Suprapubic skin (tissue), 4 donors: ENCODE results near the gene ATXN2. TPM values are rescaled to one million over a fixed set of nuclear protein-coding genes. Genes with fewer than 3 reads are reported as not detected.

Source experiments
- DNase-seq, 2 donors: peaks; one replicate each; pipeline ENCODE4 v3.0.0-alpha.2; 2019; ENCODE audit warnings: low spot score in 2 of 2
- H3K27ac ChIP-seq: fragments of 200-600 bp; sonication (generic); one replicate; pipeline ENCODE4 v1.5.1; 2019
- H3K27me3 ChIP-seq: fragments of 200-600 bp; sonication (generic); one replicate; pipeline ENCODE4 v1.5.1; 2019
- H3K36me3 ChIP-seq: fragments of 200-600 bp; sonication (generic); one replicate; pipeline ENCODE4 v1.5.1; 2019
- H3K4me1 ChIP-seq: fragments of 200-600 bp; sonication (generic); one replicate; pipeline ENCODE4 v1.5.1; 2019
- H3K4me3 ChIP-seq: fragments of 200-600 bp; sonication (generic); one replicate; pipeline ENCODE4 v1.5.1; 2019; ENCODE audit warnings: mild to moderate bottlenecking
- H3K9me3 ChIP-seq: fragments of 200-600 bp; sonication (generic); one replicate; pipeline ENCODE4 v1.5.1; 2019
- EP300 ChIP-seq: sonication (generic); formaldehyde crosslinking; IDR thresholded peaks from one replicate; pipeline ENCODE4 v1.6.1; 2017; ENCODE audit warnings: antibody characterized with exemption
- POLR2A ChIP-seq, 2 donors: fragments of 450-650 bp; IDR thresholded peaks; one replicate each; pipeline ENCODE4 v1.6.1; 2017; ENCODE audit warnings: antibody characterized with exemption in 2 of 2, mild to moderate bottlenecking in 2 of 2, moderate library complexity in 2 of 2
- POLR2AphosphoS5 ChIP-seq, 3 donors: sonication (generic); formaldehyde crosslinking; IDR thresholded peaks; one replicate each; pipeline ENCODE4 v1.6.1; 2017; ENCODE audit warnings: antibody characterized with exemption in 3 of 3
- WGBS: methylation state at CpG from one replicate; pipeline ENCODE4 v1.1.5; 2018; 5-methylcytosine and 5-hydroxymethylcytosine counted together
- total RNA-seq, 4 donors: library from RNA; depleted of rRNA; stranded (reverse); fragments of >200 nt; gene quantifications; one replicate each; pipeline ENCODE4 v1.1.0, GENCODE V29; 2016
- TF ChIP-seq, protein P1 (sequence below), 2 donors: fragments of 200-600 bp in 1 of 2; fragments of 450-650 bp in 1 of 2; sonication (generic) in 1 of 2; IDR thresholded peaks; one replicate each; pipeline ENCODE4 v1.5.1; 2016 to 2019; ENCODE audit warnings: antibody characterized with exemption in 2 of 2, mild to moderate bottlenecking in 1 of 2, moderate library complexity in 1 of 2

The ATXN2 gene
- total RNA-seq, 4 donors from 2014 or later, result 23.3 to 62.8 (median 35.8) TPM

DNA sequence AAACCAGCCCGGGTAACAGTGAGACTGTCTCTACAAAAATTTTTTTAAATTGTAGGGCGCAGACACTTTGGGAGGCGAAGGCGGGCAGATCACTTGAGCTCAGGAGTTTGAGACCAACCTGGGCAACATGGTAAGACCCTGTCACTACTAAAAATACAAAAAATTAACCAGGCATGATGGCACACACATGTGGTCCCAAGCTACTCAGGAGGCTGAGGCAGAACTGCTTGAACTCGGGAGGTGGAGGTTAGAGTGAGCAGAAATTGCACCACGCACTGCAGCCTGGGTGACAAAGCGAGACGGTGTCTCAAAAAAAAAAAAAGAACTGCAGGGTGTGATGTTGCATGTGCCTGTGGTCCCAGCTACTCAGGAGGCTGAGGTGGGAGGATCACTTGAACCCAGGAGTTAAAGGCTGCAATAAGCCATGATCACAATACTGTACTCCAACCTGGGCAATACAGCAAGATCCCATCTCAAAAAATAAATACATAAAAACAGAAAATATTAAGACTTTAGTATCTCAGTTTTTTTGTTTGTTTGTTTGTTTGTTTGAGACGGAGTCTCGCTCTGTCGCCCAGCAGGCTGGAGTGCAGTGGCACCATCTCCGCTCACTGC is 16.9 kb downstream of the ATXN2 start:
- H3K36me3 ChIP-seq, result no peaks in the 10 kb centered on the region
- no peaks in the 10 kb centered on the region for H3K9me3 ChIP-seq
- no peak for TF ChIP-seq EP300
- no peak for TF ChIP-seq POLR2AphosphoS5 (IDR thresholded peaks at IDR 0.05)
- TF ChIP-seq POLR2A (IDR thresholded peaks at IDR 0.05), result no peak
- TF ChIP-seq, protein P1, sequence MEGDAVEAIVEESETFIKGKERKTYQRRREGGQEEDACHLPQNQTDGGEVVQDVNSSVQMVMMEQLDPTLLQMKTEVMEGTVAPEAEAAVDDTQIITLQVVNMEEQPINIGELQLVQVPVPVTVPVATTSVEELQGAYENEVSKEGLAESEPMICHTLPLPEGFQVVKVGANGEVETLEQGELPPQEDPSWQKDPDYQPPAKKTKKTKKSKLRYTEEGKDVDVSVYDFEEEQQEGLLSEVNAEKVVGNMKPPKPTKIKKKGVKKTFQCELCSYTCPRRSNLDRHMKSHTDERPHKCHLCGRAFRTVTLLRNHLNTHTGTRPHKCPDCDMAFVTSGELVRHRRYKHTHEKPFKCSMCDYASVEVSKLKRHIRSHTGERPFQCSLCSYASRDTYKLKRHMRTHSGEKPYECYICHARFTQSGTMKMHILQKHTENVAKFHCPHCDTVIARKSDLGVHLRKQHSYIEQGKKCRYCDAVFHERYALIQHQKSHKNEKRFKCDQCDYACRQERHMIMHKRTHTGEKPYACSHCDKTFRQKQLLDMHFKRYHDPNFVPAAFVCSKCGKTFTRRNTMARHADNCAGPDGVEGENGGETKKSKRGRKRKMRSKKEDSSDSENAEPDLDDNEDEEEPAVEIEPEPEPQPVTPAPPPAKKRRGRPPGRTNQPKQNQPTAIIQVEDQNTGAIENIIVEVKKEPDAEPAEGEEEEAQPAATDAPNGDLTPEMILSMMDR (IDR thresholded peaks at IDR 0.05), result no peak
- 94% methylated on average over 12 of the region's 12 CpGs for WGBS
- H3K4me3 ChIP-seq, result no peak overlapping the region
- peaks cover 7% of the 10 kb centered on the region for H3K4me1 ChIP-seq
- H3K27ac ChIP-seq, result no peak overlapping the region
- no peaks in the 10 kb centered on the region for H3K27me3 ChIP-seq
- no peak for DNase-seq

DNA sequence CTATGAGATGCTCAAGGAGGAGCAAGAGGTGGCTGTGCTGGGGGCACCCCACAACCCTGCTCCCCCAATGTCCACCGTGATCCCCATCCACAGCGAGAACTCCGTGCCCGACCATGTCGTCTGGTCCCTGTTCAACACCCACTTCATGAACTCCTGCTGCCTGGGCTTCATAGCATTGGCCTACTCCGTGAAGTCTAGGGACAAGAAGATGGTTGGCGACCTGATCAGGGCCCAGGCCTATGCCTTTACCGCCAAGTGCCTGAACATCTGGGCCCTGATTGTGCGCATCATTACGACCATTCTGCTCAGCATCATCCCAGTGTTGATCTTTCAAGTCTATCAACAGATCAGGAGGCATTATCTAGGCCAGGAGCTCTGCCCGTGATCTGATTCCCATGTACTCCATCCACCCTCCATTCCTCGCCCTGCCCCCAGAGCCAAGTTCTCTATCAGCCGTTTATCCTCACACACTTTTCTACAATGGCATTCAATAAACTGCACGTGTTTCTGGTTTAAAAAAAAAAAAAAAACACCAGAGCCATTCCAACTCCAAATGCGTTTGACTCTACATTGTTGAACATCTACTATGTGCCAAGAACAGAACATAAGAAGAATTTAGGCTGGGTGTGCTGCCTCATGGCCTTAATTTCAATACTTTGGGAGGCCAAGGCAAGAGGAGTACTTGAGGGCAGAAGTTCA is 17.5 kb downstream of the ATXN2 start:
- Histone ChIP-seq H3K9me3 (no peaks in the 10 kb centered on the region), H3K4me3 (no peak overlapping the region), H3K4me1 (peaks cover 4% of the 10 kb centered on the region), H3K36me3 (no peaks in the 10 kb centered on the region), H3K27me3 (no peaks in the 10 kb centered on the region), H3K27ac (no peak overlapping the region)
- no peak for DNase-seq
- TF ChIP-seq POLR2A (IDR thresholded peaks at IDR 0.05) (no peak), EP300 (no peak), POLR2AphosphoS5 (IDR thresholded peaks at IDR 0.05) (no peak)
- TF ChIP-seq, protein P1 (IDR thresholded peaks at IDR 0.05), result no peak
- WGBS, result 82% methylated on average over 15 of the region's 15 CpGs

DNA sequence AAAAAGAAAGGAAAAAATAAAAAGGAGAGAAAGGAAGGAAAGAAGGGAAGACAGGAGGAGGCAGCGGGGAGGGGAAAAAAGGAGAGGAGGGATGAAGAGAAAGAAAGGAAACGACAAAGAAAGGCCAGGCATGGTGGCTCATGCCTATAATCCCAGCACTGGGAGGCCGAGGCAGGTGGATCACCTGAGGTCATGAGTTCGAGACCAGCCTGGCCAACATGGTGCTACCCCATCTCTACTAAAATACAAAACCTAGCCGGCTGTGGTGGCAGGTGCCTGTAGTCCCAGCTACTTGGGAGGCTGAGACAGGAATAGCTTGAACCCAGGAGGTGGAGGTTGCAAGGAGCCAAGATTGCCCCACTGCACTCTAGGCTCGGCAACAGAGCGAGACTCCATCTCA is 18.4 kb downstream of the ATXN2 start:
- no peak for DNase-seq
- TF ChIP-seq POLR2AphosphoS5 (IDR thresholded peaks at IDR 0.05) (no peak), EP300 (no peak), POLR2A (IDR thresholded peaks at IDR 0.05) (no peak)
- TF ChIP-seq, protein P1 (IDR thresholded peaks at IDR 0.05), result no peak
- no peaks in the 10 kb centered on the region for H3K9me3 ChIP-seq
- 89% methylated on average over 7 of the region's 7 CpGs for WGBS
- no peak overlapping the region for H3K27ac ChIP-seq
- H3K36me3 ChIP-seq, result no peaks in the 10 kb centered on the region
- no peak overlapping the region for H3K4me3 ChIP-seq
- peaks cover 4% of the 10 kb centered on the region for H3K4me1 ChIP-seq
- H3K27me3 ChIP-seq, result no peaks in the 10 kb centered on the region

DNA sequence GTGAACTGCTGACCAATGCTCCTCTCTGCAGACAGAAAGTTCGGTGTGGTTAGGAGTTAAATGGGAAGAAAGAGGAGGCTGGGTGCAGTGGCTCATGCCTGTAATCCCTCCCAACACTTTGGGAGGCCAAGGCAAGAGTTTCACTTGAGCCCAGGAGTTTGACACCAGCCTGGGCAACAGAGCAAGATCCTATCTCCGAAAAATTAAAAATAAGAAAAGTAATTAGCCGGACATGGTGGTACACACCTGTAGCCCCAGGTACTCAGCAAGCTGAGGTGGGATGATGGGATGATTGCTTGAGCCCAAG is 19.0 kb downstream of the ATXN2 start:
- DNase-seq, result no peak
- Histone ChIP-seq H3K4me3 (no peak overlapping the region), H3K27me3 (no peaks in the 10 kb centered on the region), H3K27ac (no peak overlapping the region), H3K9me3 (no peaks in the 10 kb centered on the region), H3K36me3 (no peaks in the 10 kb centered on the region), H3K4me1 (peaks cover 4% of the 10 kb centered on the region)
- TF ChIP-seq EP300, result no peak
- TF ChIP-seq, protein P1 (IDR thresholded peaks at IDR 0.05), result no peak
- no peak for TF ChIP-seq POLR2A (IDR thresholded peaks at IDR 0.05)
- no peak for TF ChIP-seq POLR2AphosphoS5 (IDR thresholded peaks at IDR 0.05)
- WGBS, result 90% methylated on average over 3 of the region's 3 CpGs

DNA sequence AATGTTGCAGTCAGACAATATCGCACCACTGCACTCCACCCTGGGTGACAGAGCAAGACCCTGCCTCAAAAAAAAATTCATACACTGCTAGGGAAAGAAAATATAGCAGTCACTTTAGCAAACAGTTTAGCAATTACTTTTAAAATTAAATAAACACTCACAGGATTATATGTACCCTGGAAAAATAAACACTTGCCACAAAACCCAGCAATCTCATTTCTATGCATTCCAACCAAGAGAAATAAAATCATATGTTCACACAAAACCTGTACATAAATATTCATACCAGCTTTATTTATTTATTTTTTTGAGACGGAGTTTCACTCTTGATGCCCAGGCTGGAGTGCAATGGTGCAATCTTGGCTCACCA is 20.2 kb downstream of the ATXN2 start:
- no peaks in the 10 kb centered on the region for H3K4me1 ChIP-seq
- no peak for DNase-seq
- WGBS, result 98% methylated on average over 2 of the region's 2 CpGs

More for the DNA sequence above, 20.2 kb downstream of the ATXN2 start:
- H3K36me3 ChIP-seq, result no peaks in the 10 kb centered on the region
- H3K27me3 ChIP-seq, result no peaks in the 10 kb centered on the region
- no peaks in the 10 kb centered on the region for H3K9me3 ChIP-seq
- no peak overlapping the region for H3K4me3 ChIP-seq
- TF ChIP-seq, protein P1 (IDR thresholded peaks at IDR 0.05), result no peak
- TF ChIP-seq EP300 (no peak), POLR2A (IDR thresholded peaks at IDR 0.05) (no peak), POLR2AphosphoS5 (IDR thresholded peaks at IDR 0.05) (no peak)
- H3K27ac ChIP-seq, result no peak overlapping the region
